ENCODE data around the gene CYB5R3.

GRCh38 chr22:42619261-42620063 lies 29.7 kb downstream of the CYB5R3 start:
- TF ChIP-seq CTCF (IDR thresholded peaks at IDR 0.05 in 8 of 11, conservative IDR thresholded peaks at IDR 0.05 in 3 of 11) (no peak), POLR2AphosphoS5 (IDR thresholded peaks at IDR 0.05) (peak in 2 of 3 donors; percentile 16 to 65)
